Liver (tissue), 3 donors: Measurements from ENCODE around the gene RCE1.

Source experiments
- ATF3 ChIP-seq: IDR thresholded peaks from 2 replicates; pipeline ENCODE4 v1.6.1; 2016; ENCODE audit warnings: antibody characterized with exemption
- CTCF ChIP-seq: fragments of 150-350 bp; IDR thresholded peaks from 2 replicates; pipeline ENCODE4 v1.5.1; 2017; ENCODE audit warnings: improper control_type of control experiment, low read depth, low read length; ENCODE audit not compliant: missing input control
- ZBTB33 ChIP-seq: IDR thresholded peaks from 2 replicates; pipeline ENCODE4 v1.6.1; 2016; ENCODE audit warnings: antibody characterized with exemption
- donor health status: healthy.
- donor health status: healthy.

GRCh38 chr11:66870131-66870530, 26.9 kb downstream of the RCE1 start:
- TF ChIP-seq CTCF (no peak), ATF3 (no peak), ZBTB33 (no peak)
